HepG2 (cell line): ENCODE measurements around the gene CENPK. TPM values are rescaled to one million over a fixed set of nuclear protein-coding genes. Genes with fewer than 3 reads are reported as not detected.

Source experiments
- ATF7 ChIP-seq, 2 experiments: fragments of 450-650 bp in 1 of 2; sonication (generic) in 1 of 2; formaldehyde crosslinking in 1 of 2; IDR thresholded peaks; 2 replicates each; pipeline versions ENCODE4 v1.4.0 to v1.6.1; 2016 to 2020; ENCODE audit warnings: antibody characterized with exemption in 1 of 2, mild to moderate bottlenecking in 1 of 2, missing genetic modification reagents in 1 of 2
- CBX1 ChIP-seq: IDR thresholded peaks from one replicate; pipeline ENCODE4 v1.6.1; 2016; ENCODE audit warnings: antibody characterized with exemption, low read depth
- KDM6A ChIP-seq: IDR thresholded peaks from 2 replicates; pipeline ENCODE4 v1.6.1; 2016; ENCODE audit warnings: low read depth
- LCORL ChIP-seq, 2 experiments: fragments of 450-650 bp in 1 of 2; sonication (generic) in 1 of 2; formaldehyde crosslinking in 1 of 2; IDR thresholded peaks; 2 replicates each; pipeline versions ENCODE4 v1.5.0 to v1.6.1; 2017 to 2020; ENCODE audit warnings: antibody characterized with exemption in 1 of 2, missing genetic modification reagents in 1 of 2
- NFKB2 ChIP-seq: sonication (generic); formaldehyde crosslinking; IDR thresholded peaks from 2 replicates; pipeline ENCODE4 v1.4.0; 2020; ENCODE audit warnings: missing genetic modification reagents, borderline replicate concordance
- NFYB ChIP-seq: sonication (generic); formaldehyde crosslinking; IDR thresholded peaks from 2 replicates; pipeline ENCODE4 v1.4.0; 2020; ENCODE audit warnings: missing genetic modification reagents
- PHF21A ChIP-seq: sonication (generic); formaldehyde crosslinking; IDR thresholded peaks from 2 replicates; pipeline ENCODE4 v1.5.0; 2020; ENCODE audit warnings: mild to moderate bottlenecking, missing genetic modification reagents
- TCF12 ChIP-seq, 2 experiments: fragments of 450-650 bp in 1 of 2; sonication (generic) in 1 of 2; formaldehyde crosslinking in 1 of 2; IDR thresholded peaks; 2 replicates each; pipeline versions ENCODE4 v1.6.1 to v1.8.0; 2017 to 2022; ENCODE audit warnings: antibody characterized with exemption in 1 of 2, mild to moderate bottlenecking in 1 of 2, missing genetic modification reagents in 1 of 2, moderate library complexity in 1 of 2
- TEAD3 ChIP-seq: optimal IDR thresholded peaks from 2 replicates; pipeline ENCODE3; 2016; ENCODE audit warnings: borderline replicate concordance
- ZNF224 ChIP-seq: sonication (generic); formaldehyde crosslinking; IDR thresholded peaks from 2 replicates; pipeline ENCODE4 v1.5.0; 2020; ENCODE audit warnings: mild to moderate bottlenecking, missing genetic modification reagents
- ZNF234 ChIP-seq: sonication (generic); formaldehyde crosslinking; conservative IDR thresholded peaks from 2 replicates; pipeline ENCODE4 v1.5.1; 2020; ENCODE audit warnings: mild to moderate bottlenecking, missing genetic modification reagents
- ZNF274 ChIP-seq: sonication (generic); formaldehyde crosslinking; IDR thresholded peaks from 2 replicates; pipeline ENCODE4 v1.5.1; 2020; ENCODE audit warnings: mild to moderate bottlenecking, missing genetic modification reagents
- ZNF563 ChIP-seq: sonication (generic); formaldehyde crosslinking; IDR thresholded peaks from 2 replicates; pipeline ENCODE4 v1.8.0; 2022; ENCODE audit warnings: mild to moderate bottlenecking, moderate library complexity, missing genetic modification reagents
- ZSCAN12 ChIP-seq: sonication (generic); formaldehyde crosslinking; IDR thresholded peaks from 2 replicates; pipeline ENCODE4 v1.9.0; 2021; ENCODE audit warnings: mild to moderate bottlenecking, missing genetic modification reagents
- ZUFSP ChIP-seq: sonication (generic); formaldehyde crosslinking; IDR thresholded peaks from 2 replicates; pipeline ENCODE4 v1.9.0; 2021; ENCODE audit warnings: missing genetic modification reagents, mild to moderate bottlenecking, borderline replicate concordance
- polyA plus RNA-seq, 8 experiments: library from polyadenylated mRNA; depleted of rRNA in 3 of 8; stranded (reverse) in 7 of 8; unstranded in 1 of 8; fragments of >200 nt; fragmentation: Illumina TruSeq in 4 of 8; extraction: Trizol in 4 of 8; gene quantifications; 2 replicates each; pipeline versions ENCODE4 v1.2.1 to v1.2.3, GENCODE V29; 2011 to 2016; ENCODE audit warnings: low read depth in 4 of 8, missing spikeins in 1 of 8, mixed read lengths in 1 of 8; ENCODE audit not compliant: insufficient read depth in 1 of 8
- total RNA-seq, 5 experiments: library from RNA; depleted of rRNA; stranded (reverse); fragments of >200 nt; fragmentation: Illumina TruSeq; extraction: Trizol; gene quantifications; 2 replicates each; pipeline ENCODE4 v1.2.3, GENCODE V29; 2016; ENCODE audit warnings: low read depth in 1 of 5
- TF ChIP-seq, protein P1 (sequence below): sonication (generic); formaldehyde crosslinking; IDR thresholded peaks from 2 replicates; pipeline ENCODE4 v1.4.0; 2020; ENCODE audit warnings: missing genetic modification reagents
- TF ChIP-seq, protein P2 (sequence below): sonication (generic); formaldehyde crosslinking; IDR thresholded peaks from 2 replicates; pipeline ENCODE4 v1.4.0; 2020; ENCODE audit warnings: mild to moderate bottlenecking, missing genetic modification reagents
- TF ChIP-seq, protein P3 (sequence below): IDR thresholded peaks from 2 replicates; pipeline ENCODE4 v1.6.1; 2016; ENCODE audit warnings: mild to moderate bottlenecking

Gene CENPK
- total and polyA plus RNA-seq, 2 of the 13 experiments (the other 11 are each of a cell fraction or from before 2014, with no cell fraction given): 14.3 to 54.4 TPM

- TF ChIP-seq, protein P1, sequence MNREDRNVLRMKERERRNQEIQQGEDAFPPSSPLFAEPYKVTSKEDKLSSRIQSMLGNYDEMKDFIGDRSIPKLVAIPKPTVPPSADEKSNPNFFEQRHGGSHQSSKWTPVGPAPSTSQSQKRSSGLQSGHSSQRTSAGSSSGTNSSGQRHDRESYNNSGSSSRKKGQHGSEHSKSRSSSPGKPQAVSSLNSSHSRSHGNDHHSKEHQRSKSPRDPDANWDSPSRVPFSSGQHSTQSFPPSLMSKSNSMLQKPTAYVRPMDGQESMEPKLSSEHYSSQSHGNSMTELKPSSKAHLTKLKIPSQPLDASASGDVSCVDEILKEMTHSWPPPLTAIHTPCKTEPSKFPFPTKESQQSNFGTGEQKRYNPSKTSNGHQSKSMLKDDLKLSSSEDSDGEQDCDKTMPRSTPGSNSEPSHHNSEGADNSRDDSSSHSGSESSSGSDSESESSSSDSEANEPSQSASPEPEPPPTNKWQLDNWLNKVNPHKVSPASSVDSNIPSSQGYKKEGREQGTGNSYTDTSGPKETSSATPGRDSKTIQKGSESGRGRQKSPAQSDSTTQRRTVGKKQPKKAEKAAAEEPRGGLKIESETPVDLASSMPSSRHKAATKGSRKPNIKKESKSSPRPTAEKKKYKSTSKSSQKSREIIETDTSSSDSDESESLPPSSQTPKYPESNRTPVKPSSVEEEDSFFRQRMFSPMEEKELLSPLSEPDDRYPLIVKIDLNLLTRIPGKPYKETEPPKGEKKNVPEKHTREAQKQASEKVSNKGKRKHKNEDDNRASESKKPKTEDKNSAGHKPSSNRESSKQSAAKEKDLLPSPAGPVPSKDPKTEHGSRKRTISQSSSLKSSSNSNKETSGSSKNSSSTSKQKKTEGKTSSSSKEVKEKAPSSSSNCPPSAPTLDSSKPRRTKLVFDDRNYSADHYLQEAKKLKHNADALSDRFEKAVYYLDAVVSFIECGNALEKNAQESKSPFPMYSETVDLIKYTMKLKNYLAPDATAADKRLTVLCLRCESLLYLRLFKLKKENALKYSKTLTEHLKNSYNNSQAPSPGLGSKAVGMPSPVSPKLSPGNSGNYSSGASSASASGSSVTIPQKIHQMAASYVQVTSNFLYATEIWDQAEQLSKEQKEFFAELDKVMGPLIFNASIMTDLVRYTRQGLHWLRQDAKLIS: no peak
- TF ChIP-seq, protein P2, sequence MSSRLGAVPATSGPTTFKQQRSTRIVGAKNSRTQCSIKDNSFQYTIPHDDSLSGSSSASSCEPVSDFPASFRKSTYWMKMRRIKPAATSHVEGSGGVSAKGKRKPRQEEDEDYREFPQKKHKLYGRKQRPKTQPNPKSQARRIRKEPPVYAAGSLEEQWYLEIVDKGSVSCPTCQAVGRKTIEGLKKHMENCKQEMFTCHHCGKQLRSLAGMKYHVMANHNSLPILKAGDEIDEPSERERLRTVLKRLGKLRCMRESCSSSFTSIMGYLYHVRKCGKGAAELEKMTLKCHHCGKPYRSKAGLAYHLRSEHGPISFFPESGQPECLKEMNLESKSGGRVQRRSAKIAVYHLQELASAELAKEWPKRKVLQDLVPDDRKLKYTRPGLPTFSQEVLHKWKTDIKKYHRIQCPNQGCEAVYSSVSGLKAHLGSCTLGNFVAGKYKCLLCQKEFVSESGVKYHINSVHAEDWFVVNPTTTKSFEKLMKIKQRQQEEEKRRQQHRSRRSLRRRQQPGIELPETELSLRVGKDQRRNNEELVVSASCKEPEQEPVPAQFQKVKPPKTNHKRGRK (CRISPR knock-in tag): no peak
- TF ChIP-seq NFYB (CRISPR knock-in tag): peak; percentile 99
- TF ChIP-seq ZUFSP (CRISPR knock-in tag): no peak
- TF ChIP-seq, protein P3, sequence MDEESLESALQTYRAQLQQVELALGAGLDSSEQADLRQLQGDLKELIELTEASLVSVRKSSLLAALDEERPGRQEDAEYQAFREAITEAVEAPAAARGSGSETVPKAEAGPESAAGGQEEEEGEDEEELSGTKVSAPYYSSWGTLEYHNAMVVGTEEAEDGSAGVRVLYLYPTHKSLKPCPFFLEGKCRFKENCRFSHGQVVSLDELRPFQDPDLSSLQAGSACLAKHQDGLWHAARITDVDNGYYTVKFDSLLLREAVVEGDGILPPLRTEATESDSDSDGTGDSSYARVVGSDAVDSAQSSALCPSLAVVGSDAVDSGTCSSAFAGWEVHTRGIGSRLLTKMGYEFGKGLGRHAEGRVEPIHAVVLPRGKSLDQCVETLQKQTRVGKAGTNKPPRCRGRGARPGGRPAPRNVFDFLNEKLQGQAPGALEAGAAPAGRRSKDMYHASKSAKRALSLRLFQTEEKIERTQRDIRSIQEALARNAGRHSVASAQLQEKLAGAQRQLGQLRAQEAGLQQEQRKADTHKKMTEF (CRISPR knock-in tag): peak; percentile 62
- TF ChIP-seq KDM6A (CRISPR knock-in tag): no peak
- peak; percentile 82; the same call in 1 of the 2 replicates for TF ChIP-seq NFKB2
- TF ChIP-seq ZSCAN12 (CRISPR knock-in tag): no peak
- TF ChIP-seq LCORL (IDR thresholded peaks at IDR 0.05): no peak
- no peak for TF ChIP-seq LCORL (CRISPR knock-in tag; IDR thresholded peaks at IDR 0.05)
- TF ChIP-seq ZNF563: peak; percentile 74
- TF ChIP-seq ATF7 (IDR thresholded peaks at IDR 0.05): no peak
- no peak for TF ChIP-seq ATF7 (CRISPR knock-in tag; IDR thresholded peaks at IDR 0.05)
- no peak for TF ChIP-seq ZNF234 (CRISPR knock-in tag)
- peak; percentile 22 for TF ChIP-seq TEAD3
- no peak for TF ChIP-seq TCF12 (IDR thresholded peaks at IDR 0.05)
- no peak for TF ChIP-seq TCF12 (CRISPR knock-in tag; IDR thresholded peaks at IDR 0.05)
- peak; percentile 61; the same call in 1 of the 2 replicates for TF ChIP-seq PHF21A
- TF ChIP-seq ZNF274: no peak
- no peak for TF ChIP-seq CBX1
- no peak for TF ChIP-seq ZNF224 (CRISPR knock-in tag)
Observed at GRCh38 chr5:65562731-65563701, at the start of gene CENPK, which contains the start of gene PPWD1 (continued).
